ENCODE results near the gene FBXW4. TPM values are rescaled to one million over a fixed set of nuclear protein-coding genes. Genes with fewer than 3 reads are reported as not detected.
A peak's percentile ranks its signal among the peaks of the same experiment; 100 is the strongest.

FBXW4 gene
- total and polyA plus RNA-seq, 9 of the 15 experiments (the other 6 are each of a cell fraction or from before 2014, with no cell fraction given): 1.0 to 10.6 (median 5.4) TPM

DNA sequence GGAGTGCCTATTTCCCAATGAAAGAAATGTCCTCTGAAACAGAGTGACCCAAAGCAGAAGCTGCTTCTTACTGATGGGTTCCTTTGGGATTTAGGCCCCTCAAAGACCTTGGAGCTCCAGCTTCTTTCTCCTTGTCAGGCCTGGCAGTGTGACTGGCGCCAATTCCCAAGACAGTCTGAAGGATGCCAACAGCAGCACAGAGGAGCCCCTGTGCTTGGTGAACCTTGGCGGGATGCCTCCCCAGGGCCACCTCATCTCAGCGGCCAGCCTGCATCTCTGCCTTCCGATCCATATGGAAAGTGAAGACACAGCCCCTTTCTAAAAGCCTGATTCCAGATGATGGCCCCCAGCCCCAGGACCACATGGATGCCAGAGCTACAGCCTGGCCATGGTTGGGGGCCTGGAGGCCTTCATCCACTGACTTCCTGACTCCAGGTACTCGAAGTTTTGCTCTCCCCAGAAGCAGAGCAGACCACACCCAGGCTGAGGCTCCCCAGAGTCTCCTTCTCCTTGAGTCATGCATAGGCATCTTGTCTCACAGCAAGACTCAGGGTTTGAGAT lies 45.4 kb downstream of the FBXW4 start:
- WGBS (ENCODE audit: insufficient coverage, low coverage, missing lambda C conversion rate): 55% methylated on average over 5 of the region's 5 CpGs
- no peak overlapping the region for H3K4me3 ChIP-seq
- H2AFZ ChIP-seq (ENCODE audit: low read depth, low read length): no peak overlapping the region
- ATAC-seq: no peak
- no peak overlapping the region for H3K4me2 ChIP-seq (ENCODE audit: insufficient read depth, low read length)
- no peaks in the 10 kb centered on the region for H3K36me3 ChIP-seq (ENCODE audit: control insufficient read depth, insufficient read depth, low read length)
- H3K9me1 ChIP-seq (ENCODE audit: control insufficient read depth, insufficient read depth, low read length): no peaks in the 10 kb centered on the region
- no peaks in the 10 kb centered on the region for H3K27me3 ChIP-seq (ENCODE audit: control insufficient read depth in 2 of 2, insufficient read depth in 2 of 2, low read length in 2 of 2)
- ChIA-PET POLR2A (no interaction called here), CTCF (ENCODE audit: low intra/inter-chr PET ratio) (no interaction called here)
- intact Hi-C loops (cut with micrococcal nuclease): no loop called here
- H3K27ac ChIP-seq (ENCODE audit: extremely low read depth, low read depth, low read length): no peak overlapping the region
- FAIRE-seq: no peak
- peak overlapping the region in 1 of 2 experiments; percentile 52; a peak in 1 of 4 replicates for H3K9ac ChIP-seq (ENCODE audit: insufficient read depth in 1 of 2, low read depth in 2 of 2, low read length in 2 of 2)
- no peaks in the 10 kb centered on the region for H3K9me3 ChIP-seq (replicated peaks; ENCODE audit: control insufficient read depth, insufficient read depth, low read depth, low read length)
- BruUV-seq (replicated peaks): no TSS peak
- in situ Hi-C loops (cut with MboI): no loop called here
- DNase-seq (ENCODE audit: extremely low read depth in 1 of 4, low spot score in 3 of 4): no peak
- no peaks in the 10 kb centered on the region for H3K79me2 ChIP-seq (ENCODE audit: control insufficient read depth, insufficient read depth, low read length)
- no peaks in the 10 kb centered on the region; a peak in 1 of 5 replicates for H3K4me1 ChIP-seq (replicated peaks in 1 of 2; ENCODE audit: control insufficient read depth in 2 of 2, insufficient read depth in 2 of 2, low read length in 2 of 2)
- no peaks in the 10 kb centered on the region for H4K20me1 ChIP-seq (replicated peaks; ENCODE audit: control insufficient read depth, insufficient read depth, low read length)
- TF ChIP-seq, protein P1, sequence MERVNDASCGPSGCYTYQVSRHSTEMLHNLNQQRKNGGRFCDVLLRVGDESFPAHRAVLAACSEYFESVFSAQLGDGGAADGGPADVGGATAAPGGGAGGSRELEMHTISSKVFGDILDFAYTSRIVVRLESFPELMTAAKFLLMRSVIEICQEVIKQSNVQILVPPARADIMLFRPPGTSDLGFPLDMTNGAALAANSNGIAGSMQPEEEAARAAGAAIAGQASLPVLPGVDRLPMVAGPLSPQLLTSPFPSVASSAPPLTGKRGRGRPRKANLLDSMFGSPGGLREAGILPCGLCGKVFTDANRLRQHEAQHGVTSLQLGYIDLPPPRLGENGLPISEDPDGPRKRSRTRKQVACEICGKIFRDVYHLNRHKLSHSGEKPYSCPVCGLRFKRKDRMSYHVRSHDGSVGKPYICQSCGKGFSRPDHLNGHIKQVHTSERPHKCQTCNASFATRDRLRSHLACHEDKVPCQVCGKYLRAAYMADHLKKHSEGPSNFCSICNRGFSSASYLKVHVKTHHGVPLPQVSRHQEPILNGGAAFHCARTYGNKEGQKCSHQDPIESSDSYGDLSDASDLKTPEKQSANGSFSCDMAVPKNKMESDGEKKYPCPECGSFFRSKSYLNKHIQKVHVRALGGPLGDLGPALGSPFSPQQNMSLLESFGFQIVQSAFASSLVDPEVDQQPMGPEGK (CRISPR knock-in tag; IDR thresholded peaks at IDR 0.05; ENCODE audit: borderline replicate concordance): no peak
- TF ChIP-seq EGR1 (conservative IDR thresholded peaks at IDR 0.05) (no peak), NFIC (IDR thresholded peaks at IDR 0.05) (no peak), CAMTA2 (CRISPR knock-in tag; conservative IDR thresholded peaks at IDR 0.05) (no peak), CBFA2T3 (IDR thresholded peaks at IDR 0.05) (no peak), ZFP36 (IDR thresholded peaks at IDR 0.05; ENCODE audit: low read depth, low read length, partially characterized antibody) (no peak), ZSCAN32 (CRISPR knock-in tag; IDR thresholded peaks at IDR 0.05) (no peak), BRD4 (IDR thresholded peaks at IDR 0.05) (no peak), ILK (tag; IDR thresholded peaks at IDR 0.05; ENCODE audit: borderline replicate concordance, low read depth) (no peak), DPF2 (IDR thresholded peaks at IDR 0.05) (no peak)
- TF ChIP-seq, protein P2, sequence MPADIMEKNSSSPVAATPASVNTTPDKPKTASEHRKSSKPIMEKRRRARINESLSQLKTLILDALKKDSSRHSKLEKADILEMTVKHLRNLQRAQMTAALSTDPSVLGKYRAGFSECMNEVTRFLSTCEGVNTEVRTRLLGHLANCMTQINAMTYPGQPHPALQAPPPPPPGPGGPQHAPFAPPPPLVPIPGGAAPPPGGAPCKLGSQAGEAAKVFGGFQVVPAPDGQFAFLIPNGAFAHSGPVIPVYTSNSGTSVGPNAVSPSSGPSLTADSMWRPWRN (IDR thresholded peaks at IDR 0.05; ENCODE audit: low read depth): no peak
- TF ChIP-seq, protein P3, sequence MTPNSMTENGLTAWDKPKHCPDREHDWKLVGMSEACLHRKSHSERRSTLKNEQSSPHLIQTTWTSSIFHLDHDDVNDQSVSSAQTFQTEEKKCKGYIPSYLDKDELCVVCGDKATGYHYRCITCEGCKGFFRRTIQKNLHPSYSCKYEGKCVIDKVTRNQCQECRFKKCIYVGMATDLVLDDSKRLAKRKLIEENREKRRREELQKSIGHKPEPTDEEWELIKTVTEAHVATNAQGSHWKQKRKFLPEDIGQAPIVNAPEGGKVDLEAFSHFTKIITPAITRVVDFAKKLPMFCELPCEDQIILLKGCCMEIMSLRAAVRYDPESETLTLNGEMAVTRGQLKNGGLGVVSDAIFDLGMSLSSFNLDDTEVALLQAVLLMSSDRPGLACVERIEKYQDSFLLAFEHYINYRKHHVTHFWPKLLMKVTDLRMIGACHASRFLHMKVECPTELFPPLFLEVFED (CRISPR knock-in tag; conservative IDR thresholded peaks at IDR 0.05): no peak
- TF ChIP-seq, protein P4, sequence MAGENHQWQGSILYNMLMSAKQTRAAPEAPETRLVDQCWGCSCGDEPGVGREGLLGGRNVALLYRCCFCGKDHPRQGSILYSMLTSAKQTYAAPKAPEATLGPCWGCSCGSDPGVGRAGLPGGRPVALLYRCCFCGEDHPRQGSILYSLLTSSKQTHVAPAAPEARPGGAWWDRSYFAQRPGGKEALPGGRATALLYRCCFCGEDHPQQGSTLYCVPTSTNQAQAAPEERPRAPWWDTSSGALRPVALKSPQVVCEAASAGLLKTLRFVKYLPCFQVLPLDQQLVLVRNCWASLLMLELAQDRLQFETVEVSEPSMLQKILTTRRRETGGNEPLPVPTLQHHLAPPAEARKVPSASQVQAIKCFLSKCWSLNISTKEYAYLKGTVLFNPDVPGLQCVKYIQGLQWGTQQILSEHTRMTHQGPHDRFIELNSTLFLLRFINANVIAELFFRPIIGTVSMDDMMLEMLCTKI (IDR thresholded peaks at IDR 0.05; ENCODE audit: partially characterized antibody): no peak
- TF ChIP-seq, protein P5, sequence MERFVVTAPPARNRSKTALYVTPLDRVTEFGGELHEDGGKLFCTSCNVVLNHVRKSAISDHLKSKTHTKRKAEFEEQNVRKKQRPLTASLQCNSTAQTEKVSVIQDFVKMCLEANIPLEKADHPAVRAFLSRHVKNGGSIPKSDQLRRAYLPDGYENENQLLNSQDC (CRISPR knock-in tag; IDR thresholded peaks at IDR 0.05): no peak
- TF ChIP-seq, protein P6, sequence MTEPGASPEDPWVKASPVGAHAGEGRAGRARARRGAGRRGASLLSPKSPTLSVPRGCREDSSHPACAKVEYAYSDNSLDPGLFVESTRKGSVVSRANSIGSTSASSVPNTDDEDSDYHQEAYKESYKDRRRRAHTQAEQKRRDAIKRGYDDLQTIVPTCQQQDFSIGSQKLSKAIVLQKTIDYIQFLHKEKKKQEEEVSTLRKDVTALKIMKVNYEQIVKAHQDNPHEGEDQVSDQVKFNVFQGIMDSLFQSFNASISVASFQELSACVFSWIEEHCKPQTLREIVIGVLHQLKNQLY (CRISPR knock-in tag; conservative IDR thresholded peaks at IDR 0.05): no peak
- TF ChIP-seq, protein P7, sequence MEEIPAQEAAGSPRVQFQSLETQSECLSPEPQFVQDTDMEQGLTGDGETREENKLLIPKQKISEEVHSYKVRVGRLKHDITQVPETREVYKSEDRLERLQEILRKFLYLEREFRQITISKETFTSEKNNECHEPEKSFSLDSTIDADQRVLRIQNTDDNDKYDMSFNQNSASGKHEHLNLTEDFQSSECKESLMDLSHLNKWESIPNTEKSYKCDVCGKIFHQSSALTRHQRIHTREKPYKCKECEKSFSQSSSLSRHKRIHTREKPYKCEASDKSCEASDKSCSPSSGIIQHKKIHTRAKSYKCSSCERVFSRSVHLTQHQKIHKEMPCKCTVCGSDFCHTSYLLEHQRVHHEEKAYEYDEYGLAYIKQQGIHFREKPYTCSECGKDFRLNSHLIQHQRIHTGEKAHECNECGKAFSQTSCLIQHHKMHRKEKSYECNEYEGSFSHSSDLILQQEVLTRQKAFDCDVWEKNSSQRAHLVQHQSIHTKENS (CRISPR knock-in tag; IDR thresholded peaks at IDR 0.05): no peak

All from K562 (cell line).